GM19452 (cell line): ENCODE results near the gene DMD.
"Not testable (repeated sequence)": the region's sequence is repeated elsewhere in the genome, so short reads cannot be mapped to it uniquely, and the experiment has no call there.

Experiments used
- ATAC-seq: cut with Tn5 transposase; IDR thresholded peaks from one replicate; pipeline ENCODE4 v1.9.1; 2021; ENCODE audit not compliant: unreplicated experiment

DMD gene

GRCh38 chrX:32118832-32119231 is 1092.5 kb downstream of the DMD start:
- ATAC-seq: no peak

DNA sequence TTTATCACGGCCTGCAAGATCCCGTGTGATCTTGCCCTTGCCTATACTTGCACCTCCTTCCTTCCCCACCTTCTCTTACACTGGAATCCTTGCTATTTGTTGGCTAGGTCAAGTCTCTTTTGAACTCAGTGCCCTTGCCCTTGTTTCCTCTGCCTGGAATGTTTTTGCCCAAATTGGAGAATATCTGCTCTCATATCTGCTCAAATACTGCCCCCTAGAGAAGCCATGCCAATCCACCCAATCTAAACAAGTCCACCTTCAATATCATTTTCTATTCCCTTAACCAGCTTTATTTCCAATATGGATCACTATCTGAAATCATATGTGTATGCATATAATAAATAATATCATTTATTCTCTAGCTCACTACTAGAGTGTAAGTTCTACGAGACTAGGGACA is 1095.3 kb downstream of the DMD start:
- ATAC-seq: no peak

DNA sequence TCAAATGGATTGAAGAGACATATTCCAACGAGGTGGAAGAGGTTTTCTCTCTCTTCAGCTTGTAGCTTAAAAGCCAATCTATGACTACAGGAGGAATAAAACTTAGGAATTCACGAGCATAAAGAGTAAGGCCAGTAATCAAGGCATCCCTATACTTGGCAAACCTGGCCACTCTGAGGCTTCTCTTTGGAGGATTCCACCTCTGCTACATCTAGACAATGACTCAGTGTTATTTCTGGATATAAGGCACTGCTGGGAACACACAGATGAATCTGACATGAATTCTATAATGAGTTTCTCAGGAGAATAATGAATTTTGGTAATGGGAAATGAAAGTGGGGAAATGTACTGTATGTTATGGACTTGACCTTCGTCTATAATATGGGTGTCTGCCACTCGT is 1123.7 kb downstream of the DMD start:
- no peak for ATAC-seq

GRCh38 chrX:32084757-32085156 is 1126.6 kb downstream of the DMD start:
- no peak for ATAC-seq

- no peak for ATAC-seq
Observed at GRCh38 chrX:32048285-32048684, 1163.1 kb downstream of the DMD start.

- no peak for ATAC-seq
Observed at GRCh38 chrX:32045149-32045548, 1166.2 kb downstream of the DMD start.

DNA sequence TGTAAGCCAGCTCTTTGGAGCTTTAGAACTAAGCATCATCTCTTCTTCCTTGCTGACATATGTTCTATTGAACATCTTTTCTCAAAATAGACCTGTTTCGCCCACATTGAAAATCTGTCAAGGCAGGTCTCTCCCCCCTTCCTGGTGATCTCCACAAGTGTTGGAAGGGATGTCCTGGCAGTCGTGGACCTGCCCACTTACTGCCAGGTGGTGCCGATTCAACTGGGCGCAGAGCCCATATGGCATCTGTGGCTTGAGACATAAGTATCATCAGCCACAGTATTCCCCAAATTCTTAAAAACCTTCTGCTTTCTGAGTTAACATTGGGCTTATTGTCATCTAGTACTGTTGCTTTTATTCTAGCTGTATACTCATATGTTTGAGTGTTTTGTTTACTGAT is 1170.2 kb downstream of the DMD start:
- no peak for ATAC-seq

DNA sequence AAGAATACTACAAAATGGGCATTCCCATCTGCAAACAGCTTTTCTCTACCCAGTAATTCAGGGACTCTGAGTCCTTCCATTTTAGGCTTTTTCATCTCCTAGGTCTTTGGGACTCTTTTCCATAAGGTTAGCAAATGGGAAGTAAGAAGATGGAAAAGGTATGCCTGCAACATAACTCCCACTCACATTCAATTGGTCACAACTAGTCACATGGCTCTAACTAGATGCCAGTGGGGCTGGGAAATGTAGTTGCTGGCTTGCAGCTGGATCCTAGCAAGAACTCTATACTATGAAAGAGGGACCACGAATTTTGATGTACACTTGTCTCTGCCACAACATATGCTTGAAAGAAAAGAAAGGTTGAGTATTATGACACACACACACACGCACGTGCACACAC is 1184.6 kb downstream of the DMD start:
- ATAC-seq: no peak

DNA sequence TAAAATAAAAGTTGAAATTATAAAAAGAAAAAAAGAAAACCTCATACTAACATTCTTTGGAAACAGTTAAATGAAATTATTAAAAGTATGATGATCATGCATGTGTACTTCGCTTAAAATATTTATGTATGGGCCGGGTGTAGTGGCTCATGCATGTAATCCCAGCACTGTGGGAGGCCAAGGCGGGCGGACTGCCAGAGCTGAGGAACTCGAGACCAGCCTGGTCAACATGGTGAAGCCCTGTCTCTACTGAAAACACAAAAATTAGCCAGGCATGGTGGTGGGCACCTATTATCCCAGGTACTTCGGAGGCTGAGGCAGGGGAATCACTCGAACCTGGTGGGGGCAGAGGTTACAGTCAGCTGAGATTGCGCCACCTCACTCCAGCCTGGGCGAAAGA is 1187.3 kb downstream of the DMD start:
- no peak for ATAC-seq

- ATAC-seq: no peak
Observed at GRCh38 chrX:32016195-32016594, 1195.2 kb downstream of the DMD start.

- no peak for ATAC-seq
Observed at GRCh38 chrX:32010948-32011347, 1200.4 kb downstream of the DMD start.

DNA sequence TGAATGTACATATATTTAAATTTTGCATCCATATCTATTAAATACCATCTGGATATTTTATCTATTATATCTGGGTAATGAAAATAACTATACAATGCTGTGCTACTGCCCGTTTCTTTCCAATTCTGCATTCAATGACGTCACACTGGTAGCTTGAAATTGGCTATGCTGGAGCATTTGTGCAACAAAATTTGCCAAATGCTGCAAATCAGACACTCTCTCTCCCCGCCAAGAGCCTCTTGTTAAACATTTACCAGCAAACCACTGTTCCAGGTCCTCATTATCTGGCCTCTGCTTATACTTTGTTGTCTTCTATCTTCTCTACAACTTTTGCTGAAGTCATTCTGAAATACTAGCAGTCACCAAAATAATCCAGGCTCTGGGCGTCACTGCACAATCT is 1201.1 kb downstream of the DMD start:
- ATAC-seq: no peak

DNA sequence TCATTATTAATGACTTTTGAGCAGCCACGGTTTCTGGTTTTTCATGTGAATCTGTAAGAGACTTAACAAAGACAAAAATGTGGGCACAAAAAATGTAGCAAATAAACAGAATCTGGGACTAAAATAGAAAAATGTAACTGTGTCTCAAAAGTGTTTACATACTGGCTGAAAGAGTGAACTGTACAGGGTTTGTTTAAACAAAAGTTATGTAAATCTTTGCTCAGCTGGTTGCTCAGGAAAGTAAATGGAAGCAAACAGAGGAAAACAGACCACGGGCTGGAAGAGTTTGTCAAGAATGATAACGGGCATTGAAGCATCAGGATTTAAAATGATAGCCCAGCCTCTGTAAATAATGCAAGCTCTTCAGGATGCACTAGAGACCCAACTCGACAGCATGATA is 1217.7 kb downstream of the DMD start:
- no peak for ATAC-seq

GRCh38 chrX:31988975-31989374 is 1222.4 kb downstream of the DMD start:
- ATAC-seq: no peak

- no peak for ATAC-seq
Observed at GRCh38 chrX:31981546-31982062, 1229.7 kb downstream of the DMD start.

GRCh38 chrX:31969714-31970113 is 1241.6 kb downstream of the DMD start:
- no peak for ATAC-seq

GRCh38 chrX:31962256-31962655 is 1249.1 kb downstream of the DMD start:
- ATAC-seq: no peak

DNA sequence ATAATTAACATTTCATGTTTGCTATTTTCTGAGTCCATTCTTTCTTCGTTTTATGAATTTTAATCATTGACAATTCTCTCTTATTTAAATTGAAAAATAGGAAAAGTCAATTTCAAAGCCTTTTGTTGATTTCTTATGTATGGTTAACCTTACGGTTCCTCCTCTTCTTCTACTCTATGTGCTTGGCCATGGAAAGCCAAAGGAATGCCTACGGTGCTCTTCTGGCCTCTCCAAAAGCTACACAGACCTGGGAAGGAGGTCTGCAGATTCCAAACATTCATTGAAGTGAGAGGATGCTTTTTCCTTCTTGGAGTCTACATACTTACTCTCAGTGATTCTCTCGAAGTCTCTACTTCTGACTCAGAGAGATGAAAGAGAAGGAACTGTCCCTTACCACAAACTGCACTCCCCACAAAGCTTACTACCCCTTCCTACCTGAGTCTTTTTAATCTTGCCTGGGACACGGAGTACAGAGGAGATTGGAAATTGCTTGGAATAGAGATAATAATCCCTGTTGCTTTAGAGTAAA is 1276.4 kb downstream of the DMD start:
- ATAC-seq: no peak

DNA sequence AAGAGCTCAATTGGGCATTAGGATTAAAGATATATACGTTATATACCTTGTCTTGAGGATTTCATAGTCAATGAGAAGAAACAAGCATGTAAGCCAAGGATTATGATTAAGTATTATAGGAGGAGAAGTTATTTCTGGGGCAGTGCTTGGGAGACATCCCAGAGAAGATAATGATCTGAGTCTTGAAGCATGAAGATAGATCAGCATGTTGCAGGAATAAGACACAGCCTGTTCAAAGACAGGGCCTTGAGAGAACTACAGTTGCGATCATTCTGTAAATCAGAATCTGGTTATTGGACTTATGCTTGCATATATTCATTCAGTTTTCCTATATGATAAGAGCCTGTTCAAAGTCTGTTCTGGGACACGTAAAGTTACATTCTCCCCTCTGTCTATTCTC is 1277.3 kb downstream of the DMD start:
- ATAC-seq: no peak

- no peak for ATAC-seq
Observed at GRCh38 chrX:31932769-31933168, 1278.6 kb downstream of the DMD start.

DNA sequence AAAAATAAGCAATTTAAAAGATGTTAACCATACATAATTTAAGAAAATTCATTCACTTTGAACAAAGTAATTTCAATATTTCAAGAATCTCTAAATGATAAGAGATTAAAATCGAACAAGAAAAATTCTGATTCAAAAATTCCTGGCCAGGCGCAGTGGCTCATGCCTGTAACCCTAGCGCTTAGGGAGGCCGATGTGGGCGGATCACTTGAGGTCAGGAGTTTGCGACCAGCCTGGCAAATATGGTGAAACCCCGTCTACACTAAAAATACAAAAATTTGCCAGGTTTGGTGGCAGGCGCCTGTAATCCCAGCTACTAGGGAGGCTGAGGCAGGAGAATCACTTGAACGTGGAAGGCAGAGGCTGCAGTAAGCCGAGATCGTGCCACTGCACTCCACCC is 1279.0 kb downstream of the DMD start:
- not testable (repeated sequence) for ATAC-seq

- no peak for ATAC-seq
Observed at GRCh38 chrX:31931225-31931624, 1280.1 kb downstream of the DMD start.

DNA sequence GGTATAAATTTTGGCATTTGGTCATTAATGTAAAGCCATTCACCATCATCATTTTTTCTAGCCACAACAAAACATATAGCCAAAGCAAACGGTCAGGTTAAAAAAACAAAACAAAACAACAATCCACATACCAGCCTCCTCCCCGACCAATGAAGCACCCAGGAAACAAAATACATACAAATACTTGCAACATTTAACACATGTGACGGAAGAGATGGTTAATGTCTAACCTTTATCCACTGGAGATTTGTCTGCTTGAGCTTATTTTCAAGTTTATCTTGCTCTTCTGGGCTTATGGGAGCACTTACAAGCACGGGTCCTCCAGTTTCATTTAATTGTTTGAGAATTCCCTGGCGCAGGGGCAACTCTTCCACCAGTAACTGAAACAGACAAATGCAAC is 1282.0 kb downstream of the DMD start:
- ATAC-seq: no peak

DNA sequence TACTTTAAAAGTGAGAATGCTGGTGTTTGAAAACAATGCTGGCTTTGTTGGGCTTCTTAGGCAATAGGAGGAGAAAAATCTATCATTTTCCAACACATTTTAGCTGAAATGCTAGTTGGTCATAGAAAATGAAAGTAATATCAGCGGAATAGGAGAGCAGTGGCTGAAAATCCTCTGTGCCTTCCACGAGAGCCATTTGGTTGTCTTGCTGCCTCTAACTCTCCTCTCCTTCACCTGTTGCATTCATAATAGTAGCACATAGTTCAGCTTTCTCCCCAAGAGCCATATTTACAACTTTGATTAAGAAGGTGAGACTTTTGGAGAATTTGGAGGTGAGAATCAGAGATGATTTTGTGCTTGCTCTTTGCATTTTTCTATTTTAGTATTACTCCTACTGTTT is 1290.1 kb downstream of the DMD start:
- ATAC-seq: no peak
